ENCODE results near the gene UGT1A7. TPM values are rescaled to one million over a fixed set of nuclear protein-coding genes. Genes with fewer than 3 reads are reported as not detected.
"Not testable (repeated sequence)": the region's sequence is repeated elsewhere in the genome, so short reads cannot be mapped to it uniquely, and the experiment has no call there.

The UGT1A7 gene
- total RNA-seq, 2 experiments from 2014 or later = not detected

DNA sequence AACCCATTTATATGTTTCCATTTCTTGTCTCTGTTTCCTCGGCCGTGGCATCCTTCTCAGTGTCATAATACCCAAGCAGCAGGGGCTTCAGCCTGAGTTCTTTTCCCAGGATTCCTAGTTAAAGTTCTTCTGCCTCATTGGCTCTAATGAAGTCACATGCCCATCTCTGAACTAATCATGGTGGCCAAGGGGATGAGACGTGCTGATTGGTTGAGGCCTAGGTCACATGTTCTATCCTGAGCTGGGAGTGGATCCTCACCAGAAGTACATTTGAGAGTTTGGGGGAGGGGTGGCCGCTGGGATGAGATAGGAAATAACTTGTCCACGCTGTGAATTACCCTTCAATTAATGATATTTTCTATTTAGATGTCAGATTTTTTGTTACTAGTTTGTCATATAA is 27.2 kb downstream of the UGT1A7 start:
- ChIA-PET CTCF (no interaction called here), POLR2A (no interaction called here)

DNA sequence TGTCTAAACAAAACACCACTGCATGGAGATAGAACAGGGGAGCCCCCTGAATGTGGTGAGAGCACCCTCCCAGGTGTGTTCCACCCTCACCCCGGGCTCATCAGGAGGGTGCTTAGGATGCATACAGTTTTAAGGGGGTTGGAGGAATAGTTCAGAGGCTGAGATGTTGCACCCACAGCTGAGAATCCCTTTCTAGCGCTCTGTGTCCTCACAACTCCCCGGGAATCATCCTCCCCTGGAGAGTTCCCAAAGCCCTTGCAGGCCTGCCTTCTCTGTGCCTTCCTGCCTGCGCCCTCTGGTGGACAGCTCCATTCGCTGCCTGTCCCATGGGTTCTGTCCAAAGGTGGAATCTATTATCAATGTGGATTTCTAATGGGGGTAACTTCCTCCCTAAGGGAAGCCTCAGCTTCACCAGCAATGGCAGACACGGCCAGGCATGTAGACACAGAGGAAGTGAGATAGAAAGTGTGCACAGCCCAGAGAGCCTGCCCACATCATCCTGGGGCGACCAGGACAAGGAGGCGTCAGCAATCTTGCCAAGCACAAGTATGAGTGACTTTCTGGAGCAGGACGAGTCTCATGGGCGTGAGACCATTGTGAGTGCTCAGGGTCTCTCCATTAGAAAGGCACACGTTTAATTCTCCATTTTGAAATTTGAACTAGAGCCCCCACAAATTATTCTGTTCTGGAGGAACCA is 29.8 kb downstream of the UGT1A7 start:
- CTCF ChIA-PET = interaction anchor here (1.0 to 1.5 kb wide), 3 partner anchors 12 to 27 kb away, joined by 3 to 4 read pairs (median 3); no protein-coding TSS in a partner anchor
- POLR2A ChIA-PET = no interaction called here

DNA sequence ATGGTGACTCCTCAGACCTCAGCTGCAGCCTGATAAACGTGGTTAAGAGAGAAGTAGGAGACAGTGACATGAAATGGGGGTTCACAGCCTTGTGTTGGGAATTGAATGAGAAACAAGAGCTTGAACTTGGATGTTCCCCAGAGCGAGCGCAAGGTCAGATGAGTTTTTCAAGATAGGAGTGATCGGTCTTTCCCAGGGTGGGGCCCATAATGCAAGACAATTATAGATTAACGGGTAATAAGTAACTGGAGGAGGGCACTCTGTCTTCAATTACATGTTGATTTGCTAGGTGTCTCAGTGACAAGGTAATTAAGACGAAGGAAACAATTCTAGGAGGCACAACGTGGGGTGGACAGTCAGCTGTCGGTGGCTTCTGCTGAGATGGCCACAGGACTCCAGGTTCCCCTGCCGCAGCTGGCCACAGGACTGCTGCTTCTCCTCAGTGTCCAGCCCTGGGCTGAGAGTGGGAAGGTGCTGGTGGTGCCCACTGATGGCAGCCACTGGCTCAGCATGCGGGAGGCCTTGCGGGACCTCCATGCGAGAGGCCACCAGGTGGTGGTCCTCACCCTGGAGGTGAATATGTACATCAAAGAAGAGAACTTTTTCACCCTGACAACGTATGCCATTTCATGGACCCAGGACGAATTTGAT is 31.0 kb downstream of the UGT1A7 start, which contains the start of gene UGT1A5:
Gene UGT1A5, plus strand, starts transcription at position 297 of the 651 bp plus-strand sequence. Its CDS starts 85 bp downstream, at position 382.
- CTCF ChIA-PET = no interaction called here
- POLR2A ChIA-PET = no interaction called here

DNA sequence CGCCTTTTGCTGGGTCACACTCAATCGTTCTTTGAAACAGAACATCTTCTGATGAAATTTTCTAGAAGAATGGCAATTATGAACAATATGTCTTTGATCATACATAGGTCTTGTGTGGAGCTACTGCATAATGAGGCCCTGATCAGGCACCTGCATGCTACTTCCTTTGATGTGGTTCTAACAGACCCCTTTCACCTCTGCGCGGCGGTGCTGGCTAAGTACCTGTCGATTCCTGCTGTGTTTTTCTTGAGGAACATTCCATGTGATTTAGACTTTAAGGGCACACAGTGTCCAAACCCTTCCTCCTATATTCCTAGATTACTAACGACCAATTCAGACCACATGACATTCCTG is 31.5 kb downstream of the UGT1A7 start:
- CTCF ChIA-PET = no interaction called here
- POLR2A ChIA-PET = no interaction called here

DNA sequence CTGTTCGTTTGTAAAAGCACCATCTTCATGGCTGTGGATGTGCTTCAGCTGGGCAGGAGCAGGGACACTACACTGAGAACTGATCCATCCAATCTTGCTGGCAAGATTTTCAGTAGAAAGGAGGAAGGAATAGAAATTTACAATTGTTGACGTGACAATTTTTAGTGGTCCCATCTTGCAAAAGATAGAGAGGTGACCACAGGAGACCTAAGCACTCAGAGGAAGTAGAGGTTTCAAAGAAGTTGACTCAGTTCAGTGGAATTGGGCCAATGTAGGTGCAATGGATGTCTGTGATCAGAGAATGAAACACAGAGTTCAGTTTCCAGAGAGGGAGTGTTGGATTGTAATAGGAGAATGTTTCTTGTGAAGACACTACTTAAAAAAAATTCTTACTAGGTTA is 32.4 kb downstream of the UGT1A7 start:
- ChIA-PET CTCF (no interaction called here), POLR2A (no interaction called here)

DNA sequence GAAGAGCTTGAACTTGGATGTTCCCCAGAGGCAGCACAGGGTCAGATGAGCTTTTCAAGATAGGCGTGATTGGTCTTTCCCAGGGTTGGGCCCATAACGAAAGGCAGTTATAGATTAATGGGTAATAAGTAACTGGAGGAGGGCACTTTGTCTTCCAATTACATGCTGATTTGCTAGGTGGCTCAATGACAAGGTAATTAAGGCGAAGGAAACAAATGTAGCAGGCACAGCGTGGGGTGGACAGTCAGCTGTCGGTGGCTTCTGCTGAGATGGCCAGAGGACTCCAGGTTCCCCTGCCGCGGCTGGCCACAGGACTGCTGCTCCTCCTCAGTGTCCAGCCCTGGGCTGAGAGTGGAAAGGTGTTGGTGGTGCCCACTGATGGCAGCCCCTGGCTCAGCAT is 36.9 kb downstream of the UGT1A7 start, which contains the start of gene UGT1A4:
Gene UGT1A4, plus strand, starts transcription at position 185 of the 400 bp plus-strand sequence. Its CDS starts 85 bp downstream, at position 270.
- POLR2A ChIA-PET = no interaction called here

DNA sequence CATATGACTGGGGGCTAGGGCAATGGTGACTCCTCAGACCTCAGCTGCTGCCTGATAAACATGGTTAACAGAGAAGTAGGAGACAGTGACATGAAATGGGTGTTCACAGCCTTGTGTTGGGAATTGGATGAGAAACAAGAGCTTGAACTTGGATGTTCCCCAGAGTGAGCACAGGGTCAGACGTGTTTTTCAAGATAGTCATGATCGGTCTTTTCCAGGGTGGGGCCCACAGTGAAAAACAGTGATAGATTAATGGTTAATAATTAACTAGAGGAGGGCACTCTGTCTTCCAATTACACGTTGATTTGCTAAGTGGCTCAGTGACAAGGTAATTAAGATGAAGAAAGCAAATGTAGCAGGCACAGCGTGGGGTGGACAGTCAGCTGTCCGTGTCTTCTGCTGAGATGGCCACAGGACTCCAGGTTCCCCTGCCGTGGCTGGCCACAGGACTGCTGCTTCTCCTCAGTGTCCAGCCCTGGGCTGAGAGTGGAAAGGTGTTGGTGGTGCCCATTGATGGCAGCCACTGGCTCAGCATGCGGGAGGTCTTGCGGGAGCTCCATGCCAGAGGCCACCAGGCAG is 47.1 kb downstream of the UGT1A7 start, which contains the start of gene UGT1A3:
Gene UGT1A3, plus strand, starts transcription at position 320 of the 579 bp plus-strand sequence. Its CDS starts 85 bp downstream, at position 405.
- CTCF ChIA-PET = no interaction called here
- POLR2A ChIA-PET = no interaction called here

More for the DNA sequence above, 36.9 kb downstream of the UGT1A7 start, which contains the start of gene UGT1A4:
- CTCF ChIA-PET = no interaction called here

DNA sequence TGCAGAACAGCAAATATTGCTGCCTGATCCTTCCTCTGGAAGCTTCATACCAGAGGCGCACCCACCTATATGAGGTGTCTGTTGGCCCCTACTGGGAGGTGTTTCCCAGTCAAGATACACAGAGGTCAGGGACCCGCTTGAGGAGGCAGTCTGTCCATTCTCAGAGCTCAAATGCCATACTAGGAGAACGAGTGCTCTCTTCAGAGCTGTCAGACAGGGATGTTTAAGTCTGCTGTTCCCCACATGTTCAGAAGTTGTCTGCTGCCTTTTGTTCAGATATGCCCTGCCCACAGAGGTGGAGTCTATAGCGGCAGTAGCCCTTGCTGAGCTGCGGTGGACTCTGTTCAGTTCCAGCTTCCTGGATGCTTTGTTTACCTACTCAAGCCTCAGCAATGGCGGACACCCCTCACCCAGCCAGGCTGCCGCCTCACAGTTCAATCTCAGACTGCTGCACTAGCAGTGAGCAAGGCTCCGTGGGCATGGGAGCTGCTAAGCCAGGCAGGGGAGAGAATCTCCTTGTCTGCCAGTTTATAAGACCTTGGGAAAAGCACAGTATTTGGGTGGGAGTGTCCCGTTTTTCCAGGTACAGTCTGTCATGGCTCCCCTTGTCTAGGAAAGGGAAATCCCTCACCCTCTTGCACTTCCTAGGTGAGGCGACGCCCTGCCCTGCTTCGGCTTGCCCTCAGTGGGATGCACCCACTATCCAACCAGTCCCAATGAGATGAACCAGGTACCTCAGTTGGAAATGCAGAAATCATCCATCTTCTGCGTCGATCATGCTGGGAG is 55.4 kb downstream of the UGT1A7 start:
- POLR2A ChIA-PET = interaction anchor here (0.6 kb wide), 1 partner anchor 779 kb away, joined by 5 read pairs; no protein-coding TSS in a partner anchor
- CTCF ChIA-PET = not testable (repeated sequence)

DNA sequence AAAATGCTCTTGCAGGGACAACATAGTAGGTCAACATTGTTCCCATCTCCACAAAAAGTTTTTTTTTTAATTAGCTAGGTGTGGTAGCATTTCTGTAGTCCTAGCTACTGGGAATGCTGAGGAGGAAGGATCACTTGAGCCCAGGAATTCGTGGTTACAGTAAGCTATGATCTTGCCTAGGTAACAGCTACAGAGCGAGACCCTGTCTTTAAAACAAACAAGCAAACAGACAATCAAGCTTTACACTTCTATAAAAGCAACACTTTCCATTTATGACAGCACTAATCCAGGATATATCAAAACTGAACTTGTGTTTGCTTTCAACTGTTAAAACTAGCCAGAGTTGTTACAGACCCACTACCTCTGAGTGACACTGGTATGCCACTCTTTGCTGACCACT is 59.2 kb downstream of the UGT1A7 start:
- POLR2A ChIA-PET = no interaction called here

DNA sequence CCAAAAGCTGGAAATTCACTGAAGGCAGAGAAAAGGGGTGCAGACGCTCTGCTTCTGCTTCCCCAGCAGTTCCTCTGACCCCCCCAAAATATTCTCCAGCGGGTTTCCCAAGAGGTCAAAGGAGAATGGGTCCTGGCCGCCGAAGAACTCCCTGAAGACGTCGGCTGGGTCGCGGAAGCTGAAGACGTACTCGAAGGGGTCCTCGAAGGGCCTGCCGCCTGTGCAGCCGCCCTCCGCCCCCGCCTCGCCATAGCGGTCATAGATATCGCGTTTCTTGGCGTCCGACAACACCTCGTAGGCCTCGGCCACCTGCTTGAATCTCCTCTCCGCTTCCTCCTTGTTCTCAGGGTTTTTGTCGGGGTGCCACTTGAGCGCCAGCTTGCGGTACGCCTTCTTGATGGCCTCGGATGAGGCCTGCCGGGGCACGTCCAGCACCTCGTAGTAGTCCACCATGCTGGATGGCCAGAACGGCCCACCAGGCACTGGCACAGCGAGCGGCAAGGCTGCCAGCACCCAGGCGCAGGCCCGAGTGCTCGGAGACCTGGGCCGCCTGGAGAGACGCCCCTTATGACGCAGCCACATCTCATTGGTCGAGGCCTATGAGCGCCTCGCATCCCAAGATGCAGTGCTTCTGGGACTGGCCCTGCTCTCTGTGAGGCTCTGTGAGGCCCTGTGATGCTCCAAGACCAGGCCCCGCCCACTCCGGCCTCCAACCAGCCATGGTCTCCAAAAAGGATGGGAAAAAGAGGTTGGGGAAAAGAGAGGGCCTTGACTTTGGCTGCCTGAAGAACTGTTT is 62.0 kb downstream of the UGT1A7 start:
- CTCF ChIA-PET = no interaction called here
- POLR2A ChIA-PET = no interaction called here

More for the DNA sequence above, 59.2 kb downstream of the UGT1A7 start:
- CTCF ChIA-PET = no interaction called here

DNA sequence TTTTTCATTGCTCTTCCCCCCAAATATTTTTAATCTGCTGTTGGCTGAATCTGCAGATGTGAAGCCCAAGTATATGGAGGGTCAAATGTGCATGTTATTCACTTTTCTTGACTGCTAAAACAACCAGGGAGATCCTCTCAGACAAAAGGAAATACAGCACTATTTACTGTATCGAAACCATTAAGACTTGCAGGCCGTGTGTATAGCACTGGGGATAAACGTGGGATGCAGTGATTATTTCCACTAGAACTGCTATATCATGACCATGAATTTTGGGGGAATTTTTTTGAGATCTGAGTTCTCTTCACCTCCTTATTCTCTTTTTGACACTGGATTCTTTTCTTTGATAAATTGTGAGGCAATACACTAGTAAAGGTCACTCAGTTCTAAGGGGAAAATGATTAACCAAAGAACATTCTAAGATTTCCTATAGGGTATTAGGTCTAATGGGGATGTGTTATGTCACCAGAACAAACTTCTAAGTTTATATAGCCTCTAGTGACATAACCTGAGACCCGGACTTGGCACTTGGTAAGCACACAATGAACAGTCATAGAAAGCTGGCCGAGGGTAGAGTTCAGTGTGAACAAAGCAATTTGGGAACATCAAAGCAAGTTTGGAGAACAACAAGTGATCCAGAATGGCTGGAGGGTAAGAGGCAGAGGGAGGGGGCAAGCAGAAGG is 63.5 kb downstream of the UGT1A7 start:
- CTCF ChIA-PET = no interaction called here
- POLR2A ChIA-PET = interaction anchor here (0.6 kb wide), 1 partner anchor 31 kb away, joined by 5 read pairs; no protein-coding TSS in a partner anchor

DNA sequence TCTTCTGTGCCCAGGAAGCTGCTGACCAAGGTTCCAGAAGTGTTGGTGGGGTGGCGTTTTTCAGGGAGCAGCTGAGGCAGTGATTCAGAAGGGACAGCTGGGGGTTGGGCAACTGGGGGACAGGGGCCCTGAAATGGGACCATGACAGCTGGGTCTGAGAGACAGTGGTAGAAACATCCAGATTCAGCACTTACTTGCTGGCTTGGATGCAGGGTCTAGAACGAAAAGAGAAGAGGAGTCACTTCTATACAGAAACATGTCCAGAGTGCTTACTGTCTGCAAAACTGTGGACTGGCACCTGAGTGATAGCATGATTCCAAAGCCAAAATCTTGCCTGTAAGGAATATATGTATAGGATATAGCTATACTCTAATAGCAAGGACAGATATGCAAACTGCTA is 64.1 kb downstream of the UGT1A7 start:
- POLR2A ChIA-PET = interaction anchor here (0.6 kb wide), 1 partner anchor 30 kb away, joined by 5 read pairs; no protein-coding TSS in a partner anchor
- CTCF ChIA-PET = not testable (repeated sequence)

DNA sequence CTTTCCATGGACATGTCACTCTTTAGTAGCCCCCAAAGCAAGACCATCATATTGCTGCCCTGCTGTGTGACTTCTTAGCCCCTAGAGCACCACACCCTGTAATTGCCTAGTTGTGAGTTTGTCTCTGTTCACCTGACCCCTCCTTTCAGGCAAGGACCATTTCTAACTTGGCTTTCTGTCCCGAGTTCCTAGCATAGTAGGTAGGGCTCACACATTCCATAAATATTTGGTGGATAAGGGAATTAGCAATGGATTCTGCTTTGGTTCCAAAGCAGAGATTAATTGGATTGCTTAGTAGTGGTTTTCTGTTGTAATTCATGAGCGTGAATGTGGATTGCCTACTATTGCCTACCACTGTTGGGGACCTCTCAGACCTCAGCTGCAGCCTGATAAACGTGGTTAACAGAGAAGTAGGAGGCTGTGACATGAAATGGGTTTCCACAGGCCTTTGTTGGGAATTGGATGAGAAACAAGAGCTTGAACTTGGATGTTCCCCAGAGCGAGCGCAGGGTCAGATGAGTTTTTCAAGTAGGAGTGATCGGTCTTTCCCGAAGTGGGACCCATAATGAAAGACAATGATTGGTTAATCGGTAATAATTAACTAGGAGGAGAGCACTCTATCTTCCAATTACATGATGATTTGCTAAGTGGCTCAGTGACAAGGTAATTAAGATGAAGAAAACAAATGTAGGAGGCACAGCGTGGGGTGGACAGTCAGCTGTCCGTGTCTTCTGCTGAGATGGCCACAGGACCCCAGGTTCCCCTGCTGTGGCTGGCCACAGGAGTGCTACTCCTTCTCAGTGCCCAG is 65.0 kb downstream of the UGT1A7 start:
- ChIA-PET POLR2A (no interaction called here), CTCF (no interaction called here)

DNA sequence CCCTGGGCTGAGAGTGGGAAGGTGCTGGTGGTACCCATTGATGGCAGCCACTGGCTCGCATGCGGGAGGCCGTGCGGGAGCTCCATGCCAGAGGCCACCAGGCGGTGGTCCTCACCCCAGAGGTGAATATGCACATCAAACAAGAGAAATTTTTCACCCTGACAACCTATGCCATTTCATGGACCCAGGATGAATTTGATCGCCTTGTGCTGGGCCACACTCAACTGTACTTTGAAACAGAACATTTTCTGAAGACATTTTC is 65.5 kb downstream of the UGT1A7 start:
- CTCF ChIA-PET = no interaction called here
- POLR2A ChIA-PET = no interaction called here

DNA sequence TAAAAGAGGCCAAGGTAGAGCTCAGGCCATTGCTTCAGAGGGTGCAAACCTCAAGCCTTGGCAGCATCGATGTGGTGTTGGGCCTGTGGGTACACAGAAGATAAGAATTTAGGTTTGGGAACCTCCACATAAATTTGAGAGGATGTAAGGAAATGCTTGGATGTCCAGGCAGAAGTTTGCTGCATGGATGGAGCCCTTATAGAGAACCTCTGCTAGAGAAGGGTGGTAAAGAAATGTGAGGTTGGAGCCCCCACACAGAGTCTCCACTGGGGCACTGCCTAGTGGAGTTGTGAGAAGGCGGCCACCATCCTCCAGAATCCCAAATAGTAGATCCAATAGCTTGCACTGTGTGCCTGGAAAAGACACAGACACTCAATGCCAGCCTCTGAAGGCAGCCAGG is 69.0 kb downstream of the UGT1A7 start:
- POLR2A ChIA-PET, CTCF ChIA-PET: not testable (repeated sequence)

DNA sequence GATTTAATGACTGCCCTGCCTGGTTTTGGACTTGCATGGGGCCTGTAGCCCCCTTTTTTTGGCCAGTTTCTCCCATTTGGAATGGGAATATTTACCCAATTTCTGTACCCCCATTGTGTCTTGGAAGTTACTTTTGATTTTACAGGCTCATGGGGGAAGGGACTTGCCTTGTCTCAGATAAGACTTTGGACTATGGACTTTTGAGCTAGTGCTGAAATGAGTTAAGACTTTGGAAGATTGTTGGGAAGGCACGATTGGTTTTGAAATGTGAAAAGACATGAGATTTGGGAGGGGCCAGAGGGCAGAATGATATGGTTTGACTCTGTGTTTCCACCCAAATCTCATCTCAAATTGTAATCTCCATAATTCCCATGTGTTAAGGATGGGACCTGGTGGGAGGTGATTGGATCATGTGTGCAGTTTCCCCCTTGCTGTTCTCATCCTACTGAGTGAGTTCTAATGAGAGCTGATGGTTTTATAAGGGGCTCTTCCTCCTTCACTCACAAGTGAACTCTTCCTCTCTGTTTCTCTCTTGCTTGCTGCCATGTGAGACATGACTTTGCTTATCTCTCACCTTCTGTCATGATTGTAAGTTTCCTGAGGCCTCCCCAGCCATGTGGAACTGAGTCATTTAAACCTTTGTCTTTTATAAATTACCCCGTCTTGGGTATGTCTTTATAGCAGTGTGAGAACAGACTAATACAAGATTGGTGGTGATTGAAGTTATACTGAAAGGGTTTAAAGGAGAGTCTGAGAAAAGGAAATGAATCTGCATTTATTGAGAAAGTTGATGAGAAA is 69.7 kb downstream of the UGT1A7 start:
- POLR2A ChIA-PET, CTCF ChIA-PET: not testable (repeated sequence)

DNA sequence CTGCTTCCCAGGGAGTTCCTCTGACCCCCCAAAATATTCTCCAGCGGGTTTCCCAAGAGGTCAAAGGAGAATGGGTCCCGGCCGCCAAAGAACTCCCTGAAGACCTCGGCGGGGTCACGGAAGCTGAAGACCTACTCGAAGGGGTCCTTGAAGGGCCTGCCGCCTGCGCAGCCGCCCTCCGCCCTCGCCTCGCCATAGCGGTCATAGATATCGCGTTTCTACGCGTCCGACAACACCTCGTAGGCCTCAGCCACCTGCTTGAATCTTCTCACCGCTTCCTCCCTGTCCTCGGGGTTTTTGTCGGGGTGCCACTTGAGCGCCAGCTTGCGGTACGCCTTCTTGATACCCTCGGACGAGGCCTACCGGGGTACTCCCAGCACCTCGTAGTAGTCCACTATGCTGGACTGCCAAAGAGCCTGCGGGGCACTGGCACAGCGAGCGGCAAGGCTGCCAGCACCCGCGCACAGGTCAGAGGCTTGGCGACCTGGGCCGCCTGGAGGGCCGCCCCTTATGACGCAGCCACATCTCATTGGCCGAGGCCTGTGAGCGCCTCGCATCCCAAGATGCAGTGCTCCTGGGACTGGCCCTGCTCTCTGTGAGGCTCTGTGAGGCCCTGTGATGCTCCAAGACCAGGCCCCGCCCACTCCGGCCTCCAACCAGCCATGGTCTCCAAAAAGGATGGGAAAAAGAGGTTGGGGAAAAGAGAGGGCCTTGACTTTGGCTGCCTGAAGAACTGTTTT is 73.3 kb downstream of the UGT1A7 start:
- POLR2A ChIA-PET = no interaction called here
- CTCF ChIA-PET = no interaction called here

All from activated CD8-positive, alpha-beta memory T cell treated with anti-CD3 and anti-CD28 coated beads for 36 hours (primary cell).